ENCODE measurements around the gene SEPTIN1. TPM values are rescaled to one million over a fixed set of nuclear protein-coding genes. Genes with fewer than 3 reads are reported as not detected.
A peak's percentile ranks its signal among the peaks of the same experiment; 100 is the strongest.

Gene SEPTIN1
- total and polyA plus RNA-seq, 2 of the 13 experiments (the other 11 are each of a cell fraction or from before 2014, with no cell fraction given), result 0.18 to 0.67 TPM

- TF ChIP-seq ZFP36 (IDR thresholded peaks at IDR 0.05; ENCODE audit: borderline replicate concordance, low read depth, low read length, partially characterized antibody) (no peak), ZNF800 (CRISPR knock-in tag; IDR thresholded peaks at IDR 0.05) (no peak), KLF15 (CRISPR knock-in tag; IDR thresholded peaks at IDR 0.05; ENCODE audit: borderline replicate concordance) (no peak), ZNF407 (CRISPR knock-in tag; IDR thresholded peaks at IDR 0.05; ENCODE audit: not compliant biosample characterization) (peak; percentile 70), PRDM4 (CRISPR knock-in tag; IDR thresholded peaks at IDR 0.05; ENCODE audit: borderline replicate concordance) (no peak), HOMEZ (CRISPR knock-in tag; IDR thresholded peaks at IDR 0.05; ENCODE audit: low read depth) (no peak), SOX6 (IDR thresholded peaks at IDR 0.05) (no peak), SOX6 (CRISPR knock-in tag; IDR thresholded peaks at IDR 0.05) (no peak), CSRNP2 (CRISPR knock-in tag; conservative IDR thresholded peaks at IDR 0.05; ENCODE audit: low read depth) (no peak), PAX8 (CRISPR knock-in tag; IDR thresholded peaks at IDR 0.05; ENCODE audit: borderline replicate concordance) (no peak), KLF11 (CRISPR knock-in tag; IDR thresholded peaks at IDR 0.05) (0 out of 2 replicates have a peak, but pooled peaks have one; percentile 2)
These were observed 13.0 kb downstream of the SEPTIN1 start (continued) for GRCh38 chr16:30369091-30369937.
